Measurements from ENCODE around the gene CCDC180. TPM values are rescaled to one million over a fixed set of nuclear protein-coding genes. Genes with fewer than 3 reads are reported as not detected.

CCDC180 gene
- polyA plus RNA-seq, 1 experiment: 0.55 TPM

DNA sequence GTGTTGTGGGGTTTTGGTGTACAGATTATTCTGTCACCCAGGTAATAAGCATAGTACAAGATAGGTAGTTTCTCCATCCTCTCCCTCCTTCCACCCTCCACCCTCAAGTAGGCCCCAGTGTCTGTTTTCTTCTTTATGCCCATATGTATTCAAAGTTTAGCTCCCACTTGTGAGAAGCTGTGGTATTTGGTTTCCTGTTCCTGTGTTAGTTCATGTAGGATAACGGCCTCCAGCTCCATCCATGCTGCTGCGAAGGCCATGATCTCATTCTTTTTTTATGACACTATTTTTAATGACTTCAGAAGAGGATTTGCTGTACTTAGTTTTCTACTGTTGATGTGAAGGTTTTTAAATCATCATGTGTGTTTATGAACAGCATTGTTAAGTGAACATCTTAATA, 11.9 kb downstream of the CCDC180 start:
- no peak for DNase-seq (ENCODE audit: low read depth)

DNA sequence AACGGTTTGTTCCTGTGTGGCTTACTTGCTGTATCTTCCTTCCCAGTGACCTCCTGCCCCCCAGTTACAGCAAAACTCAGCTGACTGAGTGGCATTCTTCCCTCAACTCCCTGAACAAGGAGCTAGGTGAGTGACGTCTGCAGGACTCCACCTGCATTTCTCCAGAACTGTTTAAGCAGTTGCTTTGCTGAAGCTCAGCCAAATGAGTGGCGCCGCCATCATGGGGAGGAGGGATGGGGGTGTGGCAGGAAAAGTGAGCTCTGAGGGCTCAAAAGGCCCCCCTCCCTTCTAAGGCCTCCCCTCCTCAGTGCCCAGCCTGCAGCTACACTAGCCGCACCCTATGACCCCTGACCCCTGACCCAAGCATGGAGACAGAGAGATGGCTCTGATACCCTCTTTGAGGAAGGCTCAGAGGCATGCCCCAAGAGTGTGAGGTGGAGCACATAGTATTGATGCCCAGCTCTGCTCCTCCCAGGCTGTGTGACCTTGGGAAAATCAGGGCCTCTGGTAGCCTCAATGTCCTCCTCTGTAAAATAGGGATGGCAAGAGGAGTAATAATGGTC, 12.7 kb downstream of the CCDC180 start:
- CTCF ChIA-PET: interaction anchor here (0.9 to 1.2 kb wide), 2 partner anchors 9 to 27 kb away, joined by 3 read pairs; no protein-coding TSS in a partner anchor
- H3K4me3 ChIP-seq (ENCODE audit: low read depth, low read length): no peak overlapping the region
- POLR2A ChIA-PET: no interaction called here
- DNase-seq (ENCODE audit: low read depth): no peak
- no peak for TF ChIP-seq CTCF (IDR thresholded peaks at IDR 0.05; ENCODE audit: insufficient read depth, low read depth, low read length)
- no peaks in the 10 kb centered on the region for H3K27me3 ChIP-seq (ENCODE audit: control insufficient read depth, insufficient read depth, low read length)
- no peaks in the 10 kb centered on the region for H3K36me3 ChIP-seq (ENCODE audit: control insufficient read depth, insufficient read depth, low read length)

More for the DNA sequence above, 11.9 kb downstream of the CCDC180 start:
- ChIA-PET POLR2A (no interaction called here), CTCF (interaction anchor here (1.2 kb wide), 1 partner anchor 8 kb away, joined by 3 read pairs; no protein-coding TSS in a partner anchor)
- TF ChIP-seq CTCF (IDR thresholded peaks at IDR 0.05; ENCODE audit: insufficient read depth, low read depth, low read length): no peak
- Histone ChIP-seq H3K27me3 (ENCODE audit: control insufficient read depth, insufficient read depth, low read length) (no peaks in the 10 kb centered on the region), H3K36me3 (ENCODE audit: control insufficient read depth, insufficient read depth, low read length) (no peaks in the 10 kb centered on the region; the same call in 1 of the 2 replicates), H3K4me3 (ENCODE audit: low read depth, low read length) (no peak overlapping the region)

- no peaks in the 10 kb centered on the region for H3K36me3 ChIP-seq (ENCODE audit: control insufficient read depth, insufficient read depth, low read length)
- ChIA-PET CTCF (interaction anchor here (0.9 kb wide), 1 partner anchor 26 kb away, joined by 3 read pairs; no protein-coding TSS in a partner anchor), POLR2A (no interaction called here)
- no peaks in the 10 kb centered on the region for H3K27me3 ChIP-seq (ENCODE audit: control insufficient read depth, insufficient read depth, low read length)
- no peak overlapping the region for H3K4me3 ChIP-seq (ENCODE audit: low read depth, low read length)
- no peak for DNase-seq (ENCODE audit: low read depth)
- no peak for TF ChIP-seq CTCF (IDR thresholded peaks at IDR 0.05; ENCODE audit: insufficient read depth, low read depth, low read length)
These were observed 13.8 kb downstream of the CCDC180 start for GRCh38 chr9:97321251-97321650.

DNA sequence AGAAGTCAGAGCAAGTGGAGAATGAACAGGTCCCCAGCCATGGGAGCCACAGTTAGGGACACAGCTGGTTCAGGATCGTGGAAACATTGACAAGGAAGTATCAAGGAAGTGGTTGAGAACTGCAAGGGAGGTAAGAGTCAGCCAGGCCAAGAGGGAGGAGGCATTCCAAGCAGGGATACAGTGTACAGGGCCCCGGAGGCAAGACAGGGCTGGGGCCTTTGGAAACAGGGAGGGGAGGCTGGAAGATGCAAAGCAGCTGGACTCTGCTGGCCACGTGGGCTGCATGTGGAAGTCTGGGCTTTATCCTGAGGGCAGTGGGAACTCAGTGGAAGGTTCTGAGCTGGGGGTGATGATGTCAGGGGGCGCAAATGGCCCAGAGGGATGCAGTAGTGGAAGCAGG, 14.2 kb downstream of the CCDC180 start:
- POLR2A ChIA-PET: no interaction called here
- DNase-seq (ENCODE audit: low read depth): no peak

DNA sequence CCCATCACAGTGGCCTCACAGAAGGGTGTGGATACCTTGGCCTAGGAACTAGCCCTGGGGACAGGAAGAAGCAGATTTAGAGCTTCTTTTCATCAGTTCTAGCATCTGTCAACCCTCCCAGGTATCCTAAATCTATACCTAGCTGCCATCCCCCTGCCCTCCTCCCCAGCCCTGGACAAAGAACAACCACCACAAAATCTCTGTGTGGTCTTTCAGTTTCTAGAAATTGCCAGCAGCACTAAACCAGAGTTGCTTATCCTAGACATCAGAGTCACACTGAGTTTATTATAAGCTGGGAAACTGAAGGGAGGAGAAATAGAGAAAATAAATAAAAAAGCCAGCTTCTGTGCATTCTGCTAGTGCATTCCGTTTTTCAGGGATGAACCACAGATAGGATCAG, 14.6 kb downstream of the CCDC180 start:
- CTCF ChIA-PET: interaction anchor here (1.0 kb wide), 1 partner anchor 11 kb away, joined by 3 read pairs; no protein-coding TSS in a partner anchor
- no peaks in the 10 kb centered on the region for H3K36me3 ChIP-seq (ENCODE audit: control insufficient read depth, insufficient read depth, low read length)
- POLR2A ChIA-PET: no interaction called here
- DNase-seq (ENCODE audit: low read depth): no peak
- H3K4me3 ChIP-seq (ENCODE audit: low read depth, low read length): no peak overlapping the region
- H3K27me3 ChIP-seq (ENCODE audit: control insufficient read depth, insufficient read depth, low read length): no peaks in the 10 kb centered on the region
- no peak for TF ChIP-seq CTCF (IDR thresholded peaks at IDR 0.05; ENCODE audit: insufficient read depth, low read depth, low read length)

More for the DNA sequence above, 14.2 kb downstream of the CCDC180 start:
- no peaks in the 10 kb centered on the region for H3K27me3 ChIP-seq (ENCODE audit: control insufficient read depth, insufficient read depth, low read length)
- no peak overlapping the region for H3K4me3 ChIP-seq (ENCODE audit: low read depth, low read length)
- CTCF ChIA-PET: no interaction called here
- no peaks in the 10 kb centered on the region for H3K36me3 ChIP-seq (ENCODE audit: control insufficient read depth, insufficient read depth, low read length)
- no peak for TF ChIP-seq CTCF (IDR thresholded peaks at IDR 0.05; ENCODE audit: insufficient read depth, low read depth, low read length)

Measured in BJ (cell line).